GM19324 (cell line): ENCODE results near the gene KCNQ5.

Source experiments
- ATAC-seq: cut with Tn5 transposase; IDR thresholded peaks from one replicate; pipeline ENCODE4 v1.9.1; 2021; ENCODE audit warnings: mild to moderate bottlenecking, moderate library complexity; ENCODE audit not compliant: unreplicated experiment, low FRiP score

KCNQ5 gene

GRCh38 chr6:72787391-72788031, 165.6 kb downstream of the KCNQ5 start:
- no peak for ATAC-seq

DNA sequence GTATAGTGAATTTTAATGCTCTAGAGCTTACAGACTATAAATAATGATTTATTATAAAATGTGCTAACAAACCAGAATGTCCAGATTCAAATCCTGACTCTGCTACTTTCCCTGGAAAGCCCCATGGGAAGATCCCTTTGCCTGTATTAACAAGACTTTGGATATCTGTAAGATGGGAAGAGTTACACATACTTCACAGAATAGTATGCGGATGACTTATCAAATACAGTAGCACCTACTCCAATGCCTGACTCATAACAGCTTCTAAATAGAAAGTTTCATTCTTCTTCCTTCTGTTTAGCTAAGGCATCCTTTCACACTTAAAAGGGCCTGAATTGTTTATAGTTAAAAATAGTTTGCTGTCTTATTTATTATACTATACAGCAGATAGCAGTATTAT, 166.3 kb downstream of the KCNQ5 start:
- no peak for ATAC-seq

DNA sequence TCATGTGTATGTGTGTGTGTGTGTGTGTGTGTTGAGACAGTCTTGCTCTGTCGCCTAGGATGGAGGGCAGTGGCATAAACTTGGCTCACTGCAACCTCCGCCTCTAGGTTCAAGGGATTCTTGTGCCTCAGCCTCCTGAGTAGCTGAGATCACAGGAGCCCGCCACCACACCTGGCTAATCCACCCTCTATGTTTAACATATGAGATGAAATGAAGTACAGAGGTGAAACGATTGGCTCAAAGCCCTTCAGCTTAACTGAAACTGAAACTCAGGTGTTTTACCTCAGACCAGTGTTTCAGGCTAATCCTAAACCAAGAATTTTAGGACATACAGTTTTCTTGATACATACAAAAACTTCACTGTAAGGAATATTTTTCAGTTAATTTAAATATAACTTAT, 167.3 kb downstream of the KCNQ5 start:
- ATAC-seq = no peak

DNA sequence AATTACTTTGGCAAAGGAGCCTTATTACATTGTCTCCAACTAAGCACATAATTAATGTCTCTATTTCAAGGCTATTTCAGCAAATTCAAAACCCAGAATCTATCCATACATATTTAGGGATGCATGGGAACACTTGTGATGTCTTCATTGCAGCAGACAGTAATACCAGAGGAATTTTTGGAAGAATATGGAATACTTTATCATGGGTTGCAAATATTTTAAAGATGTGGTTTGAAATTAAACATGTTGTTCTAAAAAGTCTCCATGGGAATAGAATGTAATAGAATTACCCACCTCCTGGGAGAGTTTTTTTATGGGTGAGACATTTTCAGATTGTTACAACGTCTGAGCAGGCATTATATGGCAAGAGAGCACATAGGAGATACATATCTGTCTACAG, 170.8 kb downstream of the KCNQ5 start:
- no peak for ATAC-seq

- no peak for ATAC-seq
Measured at GRCh38 chr6:72793641-72794395, 172.0 kb downstream of the KCNQ5 start.

DNA sequence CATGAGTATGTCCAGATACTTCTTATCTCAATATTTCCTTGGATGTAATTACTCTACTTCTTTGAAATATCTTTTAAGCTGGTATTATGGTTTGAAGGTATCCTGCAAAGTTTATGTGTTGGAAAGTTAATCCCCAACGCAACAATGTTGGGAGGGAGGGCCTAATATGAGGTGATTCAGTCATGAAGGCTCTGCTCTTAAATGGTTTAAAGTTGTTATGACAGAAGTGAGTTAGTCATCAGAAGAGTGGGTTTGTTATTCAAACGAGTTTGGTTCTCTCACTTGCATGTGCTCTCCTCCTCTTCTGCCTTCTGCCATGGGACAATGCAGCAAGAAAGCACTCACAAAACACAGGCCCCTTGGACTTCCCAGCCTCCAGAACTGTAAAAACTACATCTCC, 176.3 kb downstream of the KCNQ5 start:
- ATAC-seq = no peak

DNA sequence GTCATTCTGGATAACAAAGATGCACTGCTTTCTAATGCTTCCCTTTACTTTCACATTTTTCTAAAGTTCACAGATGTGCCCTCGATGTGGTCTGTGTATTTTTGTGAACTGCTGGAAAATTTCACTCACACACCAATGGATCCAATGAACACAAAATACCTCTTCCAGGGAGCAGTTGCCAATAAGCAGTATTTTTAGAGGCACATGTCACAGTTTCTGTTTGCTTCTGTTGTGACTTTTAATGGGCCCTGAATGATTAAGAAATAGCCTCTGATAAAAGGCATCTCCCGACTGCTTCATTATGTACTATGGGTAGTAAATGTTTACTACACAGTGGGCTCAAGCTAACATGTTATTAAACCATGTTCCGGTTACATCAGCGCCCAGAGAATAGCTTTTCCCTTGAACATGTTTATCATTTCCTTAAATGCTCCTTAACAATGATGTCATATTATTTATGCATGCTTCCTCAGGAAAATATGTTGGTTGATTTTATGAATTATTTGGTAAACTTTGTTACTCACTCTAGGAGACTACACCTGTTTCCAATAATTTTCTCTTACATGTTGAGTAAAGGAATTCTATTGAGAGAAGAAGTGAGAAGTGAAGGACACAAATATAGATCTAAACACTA, 188.0 kb downstream of the KCNQ5 start:
- no peak for ATAC-seq

- ATAC-seq = no peak
Measured at GRCh38 chr6:72810571-72811280, 188.9 kb downstream of the KCNQ5 start.

GRCh38 chr6:72811971-72812421, 190.1 kb downstream of the KCNQ5 start:
- ATAC-seq = no peak

DNA sequence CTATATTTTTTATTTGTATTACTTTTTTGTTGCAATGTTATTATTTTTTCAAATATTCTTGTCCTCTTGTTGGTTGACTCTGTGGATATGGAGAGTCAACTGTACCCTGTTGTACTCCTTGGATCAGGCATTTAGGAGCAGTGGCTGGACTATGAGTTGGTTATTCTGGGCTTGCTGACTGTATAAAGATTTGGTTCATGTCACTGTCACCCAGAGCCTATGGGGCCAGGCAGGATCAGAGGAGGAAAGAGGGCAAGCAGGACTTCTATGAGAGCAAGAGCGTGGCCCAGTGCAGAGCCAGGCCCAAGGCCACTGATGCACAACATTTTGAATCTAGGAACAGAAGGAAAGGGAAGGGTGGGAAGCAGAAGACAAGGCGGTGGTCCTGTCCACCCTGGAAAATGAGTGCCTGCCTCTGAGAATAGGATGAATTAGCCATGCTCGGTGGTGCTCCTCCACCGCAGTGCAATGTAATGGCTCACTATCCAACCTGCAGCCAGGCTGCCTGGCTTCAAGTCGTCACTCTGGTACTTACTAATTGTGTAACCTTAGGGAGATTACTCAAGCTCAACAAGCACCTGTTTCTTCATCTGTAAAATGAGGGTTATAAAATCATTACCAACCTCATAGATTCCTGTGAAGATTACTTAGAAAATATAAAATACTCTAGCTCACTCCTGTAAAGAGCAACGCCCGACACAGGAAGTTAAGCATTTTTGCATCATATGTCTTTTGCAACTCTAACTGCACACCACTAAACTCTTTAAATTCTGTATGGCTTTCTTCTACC, 192.1 kb downstream of the KCNQ5 start:
- no peak for ATAC-seq

DNA sequence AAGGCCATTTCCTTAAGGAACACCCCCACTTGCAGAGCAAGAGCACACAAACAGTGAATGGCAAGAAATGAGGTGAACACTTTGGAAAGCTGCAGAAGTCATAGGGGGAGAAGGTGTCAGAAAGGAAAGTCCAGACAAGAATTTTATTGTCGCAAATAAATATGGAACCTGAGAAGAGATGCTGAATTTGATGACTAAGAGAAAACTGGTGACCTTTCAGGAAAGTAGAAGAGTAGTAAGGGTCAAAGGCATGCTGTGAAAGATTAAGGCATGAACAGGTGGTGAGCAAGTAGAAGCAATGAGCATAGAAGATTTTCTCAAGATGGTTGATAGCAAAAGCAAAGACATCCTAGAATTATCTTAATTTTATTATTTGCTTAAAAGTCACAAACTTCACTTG, 194.2 kb downstream of the KCNQ5 start:
- ATAC-seq = no peak

DNA sequence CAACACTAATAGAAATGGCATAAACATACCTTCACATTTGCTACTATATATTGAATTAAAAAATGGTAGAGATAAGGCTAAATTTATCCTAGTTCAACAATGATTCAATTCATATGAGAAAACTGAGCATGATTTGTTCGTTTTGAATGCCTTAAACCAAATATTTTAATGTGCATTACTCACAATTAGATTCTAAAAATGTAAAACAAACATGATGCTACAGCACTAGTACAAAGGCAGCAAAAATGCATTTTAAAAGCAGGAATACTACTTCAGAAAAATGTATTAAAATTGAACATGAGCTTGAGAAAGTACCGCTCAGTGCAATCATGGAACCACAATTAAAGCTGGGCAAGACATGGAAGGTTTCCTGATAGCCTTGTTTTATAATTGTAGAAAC, 195.3 kb downstream of the KCNQ5 start:
- ATAC-seq = no peak

- no peak for ATAC-seq
Measured at GRCh38 chr6:72819609-72820008, 197.7 kb downstream of the KCNQ5 start.

DNA sequence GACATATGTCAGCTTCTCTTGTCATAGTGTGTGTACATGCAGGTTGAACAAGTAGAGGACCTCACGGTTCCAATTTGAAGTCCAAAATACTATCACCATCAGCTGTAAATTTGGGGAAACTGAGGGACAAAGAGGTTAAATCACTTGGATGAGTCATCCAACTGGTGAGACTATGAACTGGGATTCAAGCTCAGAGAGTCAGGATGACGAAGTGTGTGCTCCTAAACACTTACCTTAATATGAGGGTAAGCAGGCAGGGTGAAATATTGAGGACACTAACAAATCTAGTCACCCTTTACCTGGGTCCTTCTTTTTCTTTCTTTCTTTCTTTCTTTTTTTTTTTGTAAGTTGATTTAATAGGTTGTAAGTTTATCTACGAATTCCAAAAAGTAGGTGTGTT, 198.3 kb downstream of the KCNQ5 start:
- ATAC-seq = no peak

DNA sequence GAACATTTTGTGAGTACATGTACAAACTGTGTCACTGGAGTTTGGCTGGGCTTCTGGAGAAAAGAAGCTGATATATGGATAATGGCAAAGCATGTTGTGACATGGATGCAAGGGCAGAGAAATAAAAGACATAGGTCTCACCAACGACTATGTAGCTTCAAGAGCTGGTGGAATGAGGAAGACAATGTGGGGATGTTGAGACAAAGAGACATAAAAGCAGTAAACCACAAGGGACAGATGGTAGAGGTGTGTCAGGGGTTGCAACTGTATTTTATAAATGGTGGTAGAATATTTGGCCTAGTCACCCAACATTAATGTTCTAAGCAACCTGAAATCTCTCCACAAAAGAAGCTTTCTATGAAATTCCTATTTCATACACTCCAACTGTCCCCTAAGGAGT, 199.0 kb downstream of the KCNQ5 start:
- no peak for ATAC-seq

- no peak for ATAC-seq
Measured at GRCh38 chr6:72822023-72822422, 200.2 kb downstream of the KCNQ5 start.

- ATAC-seq = no peak
Measured at GRCh38 chr6:72822691-72823090, 200.8 kb downstream of the KCNQ5 start.

- ATAC-seq = no peak
Measured at GRCh38 chr6:72824833-72825232, 203.0 kb downstream of the KCNQ5 start.

- no peak for ATAC-seq
Measured at GRCh38 chr6:72825315-72825911, 203.5 kb downstream of the KCNQ5 start.

DNA sequence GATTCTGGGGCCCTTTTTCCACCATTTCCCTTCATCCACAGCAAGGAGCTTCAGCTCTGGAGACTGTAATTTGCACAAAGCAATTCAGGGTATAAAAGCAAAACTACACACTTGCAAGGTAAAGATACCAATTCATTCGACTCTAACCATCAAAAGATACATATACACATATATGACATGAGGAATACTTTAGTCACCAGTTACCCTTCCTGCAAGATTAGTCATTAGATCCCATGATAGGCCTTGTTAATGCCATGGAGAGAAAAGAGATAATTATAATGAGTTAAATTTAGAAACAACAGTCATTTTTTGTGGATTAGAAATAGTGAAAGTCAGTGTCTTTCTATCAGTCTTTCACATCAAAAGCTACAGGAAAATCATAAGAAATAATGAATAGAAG, 204.2 kb downstream of the KCNQ5 start:
- ATAC-seq = no peak
